Activated naive CD4-positive, alpha-beta T cell treated with anti-CD3 and anti-CD28 coated beads for 36 hours (primary cell): Measurements from ENCODE around the gene NOS3. TPM values are rescaled to one million over a fixed set of nuclear protein-coding genes. Genes with fewer than 3 reads are reported as not detected.

Experiments
- CTCF ChIA-PET: fragments of 350-600 bp; sonication (Branson Sonifier 250); formaldehyde crosslinking; loops from one replicate; lab custom pipeline; 2021; ENCODE audit warnings: antibody characterized with exemption; lab: Charles Lee
- DNase-seq: peaks from one replicate; pipeline ENCODE4 v3.0.0-alpha.2; 2020
- H3K27ac Mint-ChIP-seq: one replicate; pipeline ENCODE4 v1.8.0; 2021; ENCODE audit warnings: mild to moderate bottlenecking, mixed read lengths
- H3K27me3 Mint-ChIP-seq: one replicate; pipeline ENCODE4 v1.8.0; 2021; ENCODE audit warnings: low read depth, mixed read lengths
- H3K36me3 Mint-ChIP-seq: one replicate; pipeline ENCODE4 v1.8.0; 2021; ENCODE audit warnings: low read depth, mixed read lengths
- H3K4me1 Mint-ChIP-seq: one replicate; pipeline ENCODE4 v1.8.0; 2021; ENCODE audit warnings: low read depth, mixed read lengths
- H3K4me3 Mint-ChIP-seq: one replicate; pipeline ENCODE4 v1.8.0; 2021; ENCODE audit warnings: mild to moderate bottlenecking, moderate library complexity, mixed read lengths
- H3K9me3 Mint-ChIP-seq: one replicate; pipeline ENCODE4 v1.8.0; 2021; ENCODE audit warnings: mixed read lengths
- intact Hi-C: fragments of 100-400 bp; cut with micrococcal nuclease; formaldehyde crosslinking; loops from one replicate; pipeline ENCODE4 v1.15.1; 2023
- total RNA-seq, 2 experiments: library from RNA; stranded (reverse); gene quantifications; one replicate each; pipeline ENCODE4 v1.2.3, GENCODE V29; 2021

NOS3 gene
- total RNA-seq, 2 experiments from 2014 or later = 7.1 to 9.2 TPM

GRCh38 chr7:150947761-150948651, 42.8 kb upstream of the NOS3 start:
- Mint-ChIP-seq H3K9me3 (no peaks in the 10 kb centered on the region), H3K27me3 (peaks cover 6% of the 10 kb centered on the region), H3K36me3 (no peaks in the 10 kb centered on the region), H3K27ac (no peak overlapping the region), H3K4me3 (no peak overlapping the region), H3K4me1 (no peaks in the 10 kb centered on the region)
- intact Hi-C loops = no loop called here
- DNase-seq = peak; percentile 2
- CTCF ChIA-PET = interaction anchor here (1.4 kb wide), 1 partner anchor 15 kb away, joined by 6 read pairs; no protein-coding TSS in a partner anchor

- Mint-ChIP-seq H3K27ac (no peak overlapping the region), H3K4me3 (no peak overlapping the region), H3K36me3 (no peaks in the 10 kb centered on the region), H3K27me3 (peaks cover 6% of the 10 kb centered on the region), H3K4me1 (no peaks in the 10 kb centered on the region), H3K9me3 (no peaks in the 10 kb centered on the region)
- intact Hi-C loops = no loop called here
- DNase-seq = peak; percentile 1
- CTCF ChIA-PET = interaction anchor here (0.9 to 1.4 kb wide), 2 partner anchors 14 to 50 kb away, joined by 5 to 6 read pairs; no protein-coding TSS in a partner anchor
Observed at GRCh38 chr7:150948791-150949251, 42.0 kb upstream of the NOS3 start.

GRCh38 chr7:150949564-150949963, 41.3 kb upstream of the NOS3 start:
- Mint-ChIP-seq H3K9me3 (no peaks in the 10 kb centered on the region), H3K27ac (no peak overlapping the region), H3K27me3 (peaks cover 6% of the 10 kb centered on the region), H3K36me3 (no peaks in the 10 kb centered on the region), H3K4me1 (no peaks in the 10 kb centered on the region), H3K4me3 (no peak overlapping the region)
- peak; percentile 1 for DNase-seq
- intact Hi-C loops = no loop called here
- CTCF ChIA-PET = interaction anchor here (0.9 to 1.4 kb wide), 2 partner anchors 13 to 51 kb away, joined by 5 to 6 read pairs; no protein-coding TSS in a partner anchor

GRCh38 chr7:150949971-150950491, 40.8 kb upstream of the NOS3 start:
- DNase-seq = no peak
- Mint-ChIP-seq H3K4me3 (no peak overlapping the region), H3K4me1 (no peaks in the 10 kb centered on the region), H3K9me3 (no peaks in the 10 kb centered on the region), H3K36me3 (no peaks in the 10 kb centered on the region), H3K27me3 (peaks cover 6% of the 10 kb centered on the region), H3K27ac (no peak overlapping the region)
- CTCF ChIA-PET = no interaction called here
- intact Hi-C loops = no loop called here

GRCh38 chr7:150950496-150951180, 40.2 kb upstream of the NOS3 start:
- peaks cover 6% of the 10 kb centered on the region for H3K27me3 Mint-ChIP-seq
- CTCF ChIA-PET = no interaction called here
- no peak for DNase-seq
- intact Hi-C loops = no loop called here
- no peaks in the 10 kb centered on the region for H3K36me3 Mint-ChIP-seq
- H3K9me3 Mint-ChIP-seq = no peaks in the 10 kb centered on the region
- H3K4me1 Mint-ChIP-seq = no peaks in the 10 kb centered on the region
- no peak overlapping the region for H3K27ac Mint-ChIP-seq
- no peak overlapping the region for H3K4me3 Mint-ChIP-seq

- Mint-ChIP-seq H3K4me1 (no peaks in the 10 kb centered on the region), H3K4me3 (no peak overlapping the region), H3K27me3 (peaks cover 8% of the 10 kb centered on the region), H3K9me3 (no peaks in the 10 kb centered on the region), H3K36me3 (no peaks in the 10 kb centered on the region), H3K27ac (no peak overlapping the region)
- no peak for DNase-seq
- intact Hi-C loops = no loop called here
- CTCF ChIA-PET = no interaction called here
Observed at GRCh38 chr7:150951181-150951520, 39.7 kb upstream of the NOS3 start.

GRCh38 chr7:150951521-150951920, 39.3 kb upstream of the NOS3 start:
- no peak overlapping the region for H3K27ac Mint-ChIP-seq
- no peak overlapping the region for H3K4me3 Mint-ChIP-seq
- H3K36me3 Mint-ChIP-seq = no peaks in the 10 kb centered on the region
- intact Hi-C loops = no loop called here
- CTCF ChIA-PET = no interaction called here
- H3K4me1 Mint-ChIP-seq = no peaks in the 10 kb centered on the region
- no peaks in the 10 kb centered on the region for H3K9me3 Mint-ChIP-seq
- H3K27me3 Mint-ChIP-seq = peaks cover 8% of the 10 kb centered on the region
- no peak for DNase-seq

GRCh38 chr7:150952331-150953050, 38.3 kb upstream of the NOS3 start:
- intact Hi-C loops = no loop called here
- H3K27ac Mint-ChIP-seq = no peak overlapping the region
- H3K9me3 Mint-ChIP-seq = no peaks in the 10 kb centered on the region
- peaks cover 13% of the 10 kb centered on the region for H3K27me3 Mint-ChIP-seq
- H3K4me3 Mint-ChIP-seq = no peak overlapping the region
- no peaks in the 10 kb centered on the region for H3K36me3 Mint-ChIP-seq
- CTCF ChIA-PET = interaction anchor here (1.6 kb wide), 1 partner anchor 11 kb away, joined by 6 read pairs; no protein-coding TSS in a partner anchor
- DNase-seq = no peak
- peaks cover 3% of the 10 kb centered on the region for H3K4me1 Mint-ChIP-seq

- DNase-seq = no peak
- peaks cover 14% of the 10 kb centered on the region for H3K27me3 Mint-ChIP-seq
- intact Hi-C loops = no loop called here
- H3K9me3 Mint-ChIP-seq = no peaks in the 10 kb centered on the region
- H3K4me3 Mint-ChIP-seq = no peak overlapping the region
- H3K27ac Mint-ChIP-seq = no peak overlapping the region
- CTCF ChIA-PET = interaction anchor here (1.6 kb wide), 1 partner anchor 10 kb away, joined by 6 read pairs; no protein-coding TSS in a partner anchor
- H3K36me3 Mint-ChIP-seq = no peaks in the 10 kb centered on the region
- H3K4me1 Mint-ChIP-seq = peaks cover 4% of the 10 kb centered on the region
Observed at GRCh38 chr7:150953061-150953997, 37.5 kb upstream of the NOS3 start.

GRCh38 chr7:150954201-150954985, 36.4 kb upstream of the NOS3 start:
- CTCF ChIA-PET = interaction anchor here (1.6 kb wide), 1 partner anchor 9 kb away, joined by 6 read pairs; no protein-coding TSS in a partner anchor
- Mint-ChIP-seq H3K27me3 (peaks cover 19% of the 10 kb centered on the region), H3K27ac (no peak overlapping the region), H3K4me3 (no peak overlapping the region), H3K36me3 (no peaks in the 10 kb centered on the region), H3K4me1 (peaks cover 9% of the 10 kb centered on the region), H3K9me3 (no peaks in the 10 kb centered on the region)
- intact Hi-C loops = no loop called here
- no peak for DNase-seq
